D721Med (cell line): Measurements from ENCODE around the gene CCDC7.

ENCODE experiments used
- DNase-seq: peaks from one replicate; pipeline ENCODE4 v3.0.0; 2011; ENCODE audit warnings: low spot score; ENCODE audit not compliant: insufficient read length
- FAIRE-seq: peaks from 2 replicates; lab custom pipeline; 2011; peaks lifted over from hg19 to GRCh38; lab: Jason Lieb, UNC
- TF ChIP-seq, protein P1 (sequence below): IDR thresholded peaks from 2 replicates; pipeline ENCODE4 v1.5.1; 2012; ENCODE audit warnings: mild to moderate bottlenecking, control low read depth; ENCODE audit not compliant: insufficient read depth; ENCODE audit errors: missing control alignments

Gene CCDC7

DNA sequence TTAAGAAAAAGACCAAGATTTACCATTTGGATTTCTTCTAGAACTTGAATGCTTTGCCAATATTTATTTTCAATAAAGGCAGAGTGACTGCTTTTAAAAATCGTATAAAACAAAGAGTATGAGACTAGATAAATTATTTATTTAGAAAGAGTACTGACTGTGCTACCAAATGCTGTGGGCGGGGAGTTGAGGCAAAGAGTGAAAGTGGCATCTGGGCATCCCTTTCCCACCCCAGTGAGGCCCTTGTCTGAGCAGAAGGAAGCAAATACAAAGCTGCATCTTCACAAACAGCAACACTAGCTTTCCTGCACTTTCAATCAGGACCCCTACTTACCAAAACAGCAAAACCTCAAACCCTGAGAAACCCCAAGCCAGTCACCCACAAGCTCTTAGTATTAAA, 477.2 kb downstream of the CCDC7 start:
- FAIRE-seq (no peak), DNase-seq (no peak)
- TF ChIP-seq, protein P1, sequence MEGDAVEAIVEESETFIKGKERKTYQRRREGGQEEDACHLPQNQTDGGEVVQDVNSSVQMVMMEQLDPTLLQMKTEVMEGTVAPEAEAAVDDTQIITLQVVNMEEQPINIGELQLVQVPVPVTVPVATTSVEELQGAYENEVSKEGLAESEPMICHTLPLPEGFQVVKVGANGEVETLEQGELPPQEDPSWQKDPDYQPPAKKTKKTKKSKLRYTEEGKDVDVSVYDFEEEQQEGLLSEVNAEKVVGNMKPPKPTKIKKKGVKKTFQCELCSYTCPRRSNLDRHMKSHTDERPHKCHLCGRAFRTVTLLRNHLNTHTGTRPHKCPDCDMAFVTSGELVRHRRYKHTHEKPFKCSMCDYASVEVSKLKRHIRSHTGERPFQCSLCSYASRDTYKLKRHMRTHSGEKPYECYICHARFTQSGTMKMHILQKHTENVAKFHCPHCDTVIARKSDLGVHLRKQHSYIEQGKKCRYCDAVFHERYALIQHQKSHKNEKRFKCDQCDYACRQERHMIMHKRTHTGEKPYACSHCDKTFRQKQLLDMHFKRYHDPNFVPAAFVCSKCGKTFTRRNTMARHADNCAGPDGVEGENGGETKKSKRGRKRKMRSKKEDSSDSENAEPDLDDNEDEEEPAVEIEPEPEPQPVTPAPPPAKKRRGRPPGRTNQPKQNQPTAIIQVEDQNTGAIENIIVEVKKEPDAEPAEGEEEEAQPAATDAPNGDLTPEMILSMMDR: no peak

DNA sequence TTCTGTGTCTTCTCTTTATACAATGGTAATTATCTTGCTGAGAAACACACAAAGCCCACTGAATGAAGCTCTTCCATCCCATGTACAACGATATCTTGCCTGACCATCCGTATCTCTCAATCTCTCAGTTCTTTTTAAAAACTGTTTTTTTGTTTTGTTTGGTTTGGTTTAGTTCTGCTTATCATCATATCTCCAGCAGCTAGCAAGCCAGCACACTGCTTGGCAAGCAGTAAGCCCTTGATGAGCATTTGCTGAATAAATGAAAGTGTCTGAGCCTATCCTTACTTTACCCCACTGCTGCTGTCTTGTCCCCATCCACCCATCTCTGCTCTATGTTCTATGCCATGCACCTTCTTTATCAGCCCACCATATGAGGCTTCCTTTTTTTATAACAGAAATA, 477.9 kb downstream of the CCDC7 start:
- DNase-seq: no peak
- no peak for FAIRE-seq
- TF ChIP-seq, protein P1: no peak
